ENCODE data around the gene FST.

GRCh38 chr5:53508125-53508524 is 27.7 kb downstream of the FST start:
- TF ChIP-seq YY1 (IDR thresholded peaks at IDR 0.05; ENCODE audit: insufficient read depth, insufficient read length): no peak
- no peak for TF ChIP-seq ZNF274 (IDR thresholded peaks at IDR 0.05; ENCODE audit: low read depth, low read length)
